ENCODE results near the gene PLD6.
"Not testable (repeated sequence)": the region's sequence is repeated elsewhere in the genome, so short reads cannot be mapped to it uniquely, and the experiment has no call there.

Gene PLD6

DNA sequence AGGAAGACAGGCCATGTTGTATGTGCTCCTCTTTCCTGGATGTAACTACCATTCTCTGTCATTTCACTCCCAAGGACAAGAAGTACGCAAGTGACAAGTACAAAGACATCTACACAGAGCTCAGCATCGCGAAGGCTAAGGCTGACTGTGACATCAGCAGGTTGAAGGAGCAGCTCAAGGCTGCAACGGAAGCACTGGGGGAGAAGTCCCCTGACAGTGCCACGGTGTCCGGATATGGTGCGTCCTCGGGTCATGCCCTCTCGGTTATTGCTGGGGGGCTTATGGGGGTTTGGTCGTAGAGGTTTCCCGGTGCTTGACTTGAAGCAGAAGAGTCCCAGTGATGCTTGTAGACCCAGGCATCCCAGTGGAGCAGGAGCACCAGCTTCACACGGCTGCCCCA, 29.0 kb downstream of the PLD6 start:
- DNase-seq (ENCODE audit: low read depth in 1 of 2, low spot score in 1 of 2) = no peak

DNA sequence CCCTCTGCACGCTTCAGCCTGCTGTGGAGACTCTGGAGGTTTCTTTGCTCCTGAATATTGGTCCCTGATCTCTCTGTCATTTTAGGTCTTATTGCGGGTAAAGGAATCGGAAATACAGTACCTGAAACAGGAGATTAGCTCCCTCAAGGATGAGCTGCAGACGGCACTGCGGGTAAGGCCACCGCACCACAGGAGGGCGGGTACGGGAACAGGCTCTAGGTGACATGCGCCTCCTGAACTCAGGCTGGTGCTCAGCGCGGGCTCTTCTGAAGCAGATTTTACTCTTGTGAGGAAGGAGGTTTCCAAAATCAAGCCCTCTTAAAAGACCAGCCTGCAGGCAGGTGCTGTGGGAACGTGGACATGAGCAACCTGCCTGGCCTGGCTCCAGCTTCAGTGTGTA, 29.8 kb downstream of the PLD6 start:
- DNase-seq (ENCODE audit: low read depth in 1 of 2, low spot score in 1 of 2) = no peak

DNA sequence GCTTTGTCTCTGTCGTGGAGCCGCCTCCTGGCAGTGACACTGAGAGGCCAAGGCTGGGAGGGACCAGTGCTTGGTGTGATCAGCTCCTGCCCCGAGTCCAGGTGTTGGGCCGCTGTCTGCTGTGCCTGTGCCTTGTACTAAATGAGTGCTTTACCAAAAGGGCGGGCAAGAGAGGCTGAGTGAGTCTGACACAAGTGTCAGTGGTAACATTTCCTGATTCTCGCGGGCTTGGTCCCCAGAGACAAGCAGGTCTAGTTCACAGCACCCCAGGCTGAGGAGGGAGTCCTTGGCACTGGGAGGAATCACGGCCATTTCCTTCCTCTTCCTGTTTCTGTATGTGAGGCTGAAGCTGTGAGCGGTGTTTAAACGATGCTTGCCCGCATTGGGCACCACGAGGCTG, 30.2 kb downstream of the PLD6 start:
- no peak for DNase-seq (ENCODE audit: low read depth in 1 of 2, low spot score in 1 of 2)

DNA sequence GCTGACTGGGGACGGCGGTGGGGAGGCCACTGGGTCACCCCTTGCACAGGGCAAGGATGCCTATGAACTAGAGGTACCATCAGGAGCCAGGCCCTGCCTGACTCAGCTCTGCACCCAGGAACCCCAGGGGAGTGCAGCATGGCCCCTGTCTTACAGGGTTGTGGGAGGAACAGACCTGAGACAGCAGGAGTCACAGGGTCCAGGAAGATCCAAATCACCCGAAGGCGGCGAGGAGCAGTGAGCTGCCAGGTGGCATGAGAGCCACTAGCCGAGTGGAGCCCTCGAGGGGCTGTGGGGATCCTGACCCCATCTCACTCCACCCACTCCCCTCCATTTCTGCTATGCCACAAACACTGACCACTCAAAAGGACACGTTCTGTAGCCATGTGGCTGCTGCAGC, 30.8 kb downstream of the PLD6 start:
- DNase-seq (ENCODE audit: low read depth in 1 of 2, low spot score in 1 of 2) = no peak

DNA sequence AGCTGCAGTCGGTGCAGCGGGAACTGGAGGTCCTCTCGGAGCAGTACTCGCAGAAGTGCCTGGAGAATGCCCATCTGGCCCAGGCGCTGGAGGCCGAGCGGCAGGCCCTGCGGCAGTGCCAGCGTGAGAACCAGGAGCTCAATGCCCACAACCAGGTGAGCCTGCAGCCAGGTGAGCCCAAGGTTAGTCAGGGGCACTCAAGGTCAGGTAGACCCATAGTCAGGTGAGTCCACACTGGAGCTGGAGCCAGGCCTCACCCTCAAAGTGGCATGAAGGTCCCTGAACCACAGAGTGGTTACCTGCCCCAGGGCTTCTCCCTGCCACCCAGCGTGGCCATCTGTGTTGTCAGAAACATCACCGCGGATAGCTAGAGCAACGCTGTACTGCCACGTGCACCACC, 32.2 kb downstream of the PLD6 start:
- no peak for DNase-seq (ENCODE audit: low read depth in 1 of 2, low spot score in 1 of 2)

DNA sequence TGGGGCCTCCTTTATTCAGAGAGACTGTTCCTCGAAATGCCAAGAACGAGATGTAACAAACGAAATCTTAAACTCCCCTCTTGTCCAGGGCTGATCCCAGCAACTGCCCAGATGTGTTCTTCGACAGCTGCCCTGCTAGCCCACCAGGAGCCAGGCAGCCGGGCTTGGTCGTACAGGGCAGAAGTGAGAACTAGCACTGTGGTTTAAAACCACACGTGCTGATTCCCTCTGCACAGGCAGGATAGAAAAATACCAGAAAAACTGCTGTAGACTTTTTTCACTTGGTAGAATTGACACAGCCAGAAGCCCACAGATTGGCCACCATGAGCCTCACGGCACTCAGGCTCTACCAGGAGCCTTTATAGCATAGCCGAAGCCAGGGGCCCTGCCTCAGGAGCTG, 33.1 kb downstream of the PLD6 start:
- no peak for DNase-seq (ENCODE audit: low read depth in 1 of 2, low spot score in 1 of 2)

DNA sequence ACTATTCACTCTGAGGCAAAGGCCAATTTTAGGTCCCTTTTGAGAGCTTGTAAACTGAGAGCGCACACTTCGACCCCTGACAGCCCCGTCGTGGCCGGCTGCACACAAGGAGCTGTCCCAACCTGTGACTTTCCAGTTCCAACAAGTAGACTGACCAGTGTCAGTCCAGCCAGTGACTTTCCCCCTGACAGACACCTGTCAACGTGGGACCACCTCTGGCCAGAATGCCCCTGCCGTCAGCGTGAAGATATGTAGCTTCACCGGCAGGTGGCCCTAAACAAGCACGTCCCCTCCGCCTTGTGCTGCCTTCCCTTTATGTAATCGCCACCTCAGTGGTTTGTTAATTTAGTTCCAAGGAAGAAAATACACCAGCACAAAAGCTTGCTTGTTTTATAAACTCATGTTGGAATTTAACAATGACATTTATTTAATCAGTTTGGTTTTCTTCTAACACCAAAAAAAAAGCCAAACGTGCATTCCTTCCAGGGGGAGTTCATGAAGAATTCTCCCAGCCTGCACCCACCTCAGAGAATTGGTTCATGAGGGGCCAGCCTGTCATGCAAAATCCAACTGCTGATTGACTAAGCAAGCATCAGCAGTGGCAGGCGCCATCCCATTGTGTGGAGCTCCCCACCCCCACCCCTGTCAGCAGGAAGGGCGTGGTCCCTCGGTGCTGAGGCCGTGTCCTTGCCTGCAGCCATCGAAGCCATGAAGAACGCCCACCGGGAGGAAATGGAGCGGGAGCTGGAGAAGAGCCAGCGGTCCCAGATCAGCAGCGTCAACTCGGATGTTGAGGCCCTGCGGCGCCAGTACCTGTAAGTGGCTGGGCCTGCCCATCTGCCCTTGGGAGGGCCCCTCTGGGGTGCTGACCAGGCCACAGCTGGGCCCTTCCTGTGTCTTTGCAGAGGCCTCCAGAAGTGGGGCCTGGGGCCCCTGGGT, 33.9 kb downstream of the PLD6 start:
- no peak for DNase-seq (ENCODE audit: low read depth in 1 of 2, low spot score in 1 of 2)

DNA sequence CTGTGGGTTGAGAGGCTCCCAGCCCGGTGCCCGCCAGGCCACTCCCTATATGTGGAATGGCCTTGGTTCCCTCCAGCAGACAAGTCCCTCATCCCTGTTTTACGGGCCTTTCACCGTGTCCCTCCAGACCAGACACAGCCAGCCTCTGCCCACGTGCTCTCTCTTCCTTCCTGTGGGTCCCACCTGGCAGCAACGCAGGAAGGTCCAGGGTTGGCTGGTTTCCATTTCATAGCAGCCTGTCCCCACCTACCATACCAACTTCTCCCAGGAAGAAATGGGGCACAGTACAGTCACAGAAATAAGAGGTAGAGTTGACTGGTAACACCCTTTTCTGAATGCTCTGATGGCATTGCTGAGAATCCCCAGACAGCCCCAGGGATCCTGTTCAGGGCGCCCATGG, 34.9 kb downstream of the PLD6 start:
- DNase-seq (ENCODE audit: low read depth in 1 of 2, low spot score in 1 of 2) = no peak

DNA sequence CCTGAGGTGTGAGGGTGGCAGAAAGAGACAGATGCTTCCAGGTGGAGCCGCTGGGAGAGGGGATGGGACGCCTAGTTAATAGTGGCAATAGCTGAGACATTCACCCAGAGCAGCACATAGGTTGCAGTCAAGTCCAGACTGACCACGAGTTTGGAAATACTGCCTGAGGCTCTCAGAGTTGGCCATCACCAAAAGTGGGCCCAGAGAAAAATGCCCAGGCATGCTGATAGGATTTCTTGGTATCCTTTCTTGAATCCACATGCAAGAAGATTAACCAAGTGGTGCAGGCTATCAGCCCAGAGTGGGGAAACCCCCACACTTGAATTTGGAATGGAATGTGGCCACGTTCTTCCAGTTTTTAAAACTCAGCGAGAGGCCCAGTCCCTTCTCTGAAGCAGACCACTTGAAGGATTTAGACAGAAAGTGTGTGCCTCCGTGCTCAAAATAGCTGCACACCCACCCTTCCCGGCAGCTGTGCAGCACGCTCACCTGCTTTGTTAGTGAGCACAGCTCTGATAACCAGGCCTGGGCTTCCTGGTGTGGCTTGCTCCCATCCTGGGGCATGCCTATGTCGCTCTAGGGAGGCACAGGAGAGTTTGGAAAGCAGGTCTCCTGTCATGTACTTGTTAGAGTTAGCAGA, 35.7 kb downstream of the PLD6 start:
- DNase-seq (ENCODE audit: low read depth in 1 of 2, low spot score in 1 of 2) = no peak

DNA sequence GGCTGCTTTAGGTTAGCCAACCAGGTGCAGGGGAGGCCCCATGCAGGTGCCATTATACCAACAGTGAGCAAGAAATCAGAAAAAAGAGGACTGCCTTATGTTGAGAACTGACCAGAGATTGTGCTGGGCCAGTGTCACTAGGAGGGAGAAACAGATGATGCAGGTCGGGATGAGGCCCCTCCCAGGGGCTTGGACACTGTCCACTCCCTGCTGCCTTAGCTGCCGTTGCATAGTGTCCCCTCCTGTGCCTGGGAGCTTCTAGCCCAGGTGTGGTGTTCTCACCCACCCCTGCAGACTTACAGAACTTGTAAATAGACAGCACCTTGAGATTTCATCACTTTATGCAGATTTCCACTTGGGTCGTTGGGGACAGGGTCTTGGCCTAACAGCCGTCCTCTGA, 36.7 kb downstream of the PLD6 start:
- DNase-seq (ENCODE audit: low read depth in 1 of 2, low spot score in 1 of 2) = no peak

DNA sequence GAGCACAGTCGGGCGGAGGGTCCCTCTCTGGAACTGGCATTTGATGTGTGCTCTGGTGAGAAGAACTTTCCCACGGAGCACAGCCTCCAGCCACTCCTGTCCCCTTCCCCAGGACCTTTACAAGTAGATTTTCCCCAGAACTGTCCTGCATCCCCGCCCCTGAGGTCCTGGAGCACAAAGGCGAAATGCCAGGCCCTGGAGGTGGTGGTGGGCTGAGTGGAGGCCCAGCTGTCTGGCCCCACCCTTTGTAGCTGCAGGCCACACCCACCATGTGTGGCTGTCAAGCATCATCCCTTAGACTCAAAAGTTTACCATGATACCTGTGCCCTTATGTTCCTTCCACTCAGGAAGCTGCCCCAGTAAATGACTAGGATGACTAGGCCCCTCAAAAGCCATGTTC, 37.7 kb downstream of the PLD6 start:
- DNase-seq (ENCODE audit: low read depth in 1 of 2, low spot score in 1 of 2) = no peak

DNA sequence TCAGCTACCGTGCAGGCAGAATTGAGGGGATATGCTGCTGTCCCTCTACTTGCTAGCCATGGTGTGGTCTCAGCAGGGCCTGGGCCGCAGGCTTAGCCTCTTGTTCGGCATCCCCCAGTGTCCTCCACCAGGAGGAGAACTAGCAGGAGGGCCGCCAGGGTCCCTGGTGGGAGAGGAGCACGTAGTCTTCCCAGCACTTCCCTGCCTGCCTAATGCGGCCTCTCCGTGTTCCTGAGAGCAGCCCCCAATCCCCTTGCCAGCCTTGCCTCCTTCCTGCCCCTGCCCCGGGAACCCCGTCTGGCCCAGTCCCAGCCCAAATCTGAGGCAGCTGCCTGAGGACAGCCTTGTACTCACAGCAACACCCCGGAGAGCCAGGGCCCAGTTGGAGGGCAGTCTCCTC, 38.1 kb downstream of the PLD6 start:
- DNase-seq (ENCODE audit: low read depth in 1 of 2, low spot score in 1 of 2) = no peak

DNA sequence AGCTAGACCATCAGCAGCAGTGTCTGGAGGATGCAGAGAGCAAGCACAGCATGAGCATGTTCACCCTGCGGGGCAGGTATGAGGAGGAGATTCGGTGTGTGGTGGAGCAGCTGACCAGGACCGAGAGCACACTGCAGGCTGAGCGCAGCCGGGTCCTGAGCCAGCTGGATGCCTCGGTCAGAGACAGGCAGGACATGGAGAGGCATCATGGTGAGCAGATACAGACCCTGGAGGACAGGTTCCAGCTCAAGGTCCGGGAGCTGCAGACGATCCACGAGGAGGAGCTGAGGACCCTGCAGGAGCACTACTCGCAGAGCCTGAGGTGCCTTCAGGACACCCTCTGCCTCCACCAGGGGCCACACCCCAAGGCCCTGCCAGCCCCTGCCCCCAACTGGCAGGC, 38.8 kb downstream of the PLD6 start:
- no peak for DNase-seq (ENCODE audit: low read depth in 1 of 2, low spot score in 1 of 2)

DNA sequence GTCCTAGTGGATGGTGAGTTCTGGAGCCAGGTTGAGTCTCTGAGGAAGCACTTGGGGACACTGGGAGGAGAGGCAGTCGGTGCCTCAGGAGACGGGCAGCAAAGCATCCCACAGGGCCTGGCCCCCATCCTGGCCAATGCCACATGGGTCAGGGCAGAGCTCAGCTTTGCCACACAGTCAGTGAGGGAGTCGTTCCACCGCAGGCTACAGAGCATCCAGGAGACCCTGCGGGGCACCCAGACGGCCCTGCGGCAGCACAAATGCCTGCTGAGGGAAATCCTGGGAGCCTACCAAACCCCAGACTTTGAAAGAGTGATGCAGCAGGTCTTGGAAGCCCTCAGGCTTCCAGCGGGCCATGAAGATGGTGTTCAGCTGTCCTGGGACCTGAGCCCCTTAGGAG, 39.7 kb downstream of the PLD6 start:
- no peak for DNase-seq (ENCODE audit: low read depth in 1 of 2, low spot score in 1 of 2)

DNA sequence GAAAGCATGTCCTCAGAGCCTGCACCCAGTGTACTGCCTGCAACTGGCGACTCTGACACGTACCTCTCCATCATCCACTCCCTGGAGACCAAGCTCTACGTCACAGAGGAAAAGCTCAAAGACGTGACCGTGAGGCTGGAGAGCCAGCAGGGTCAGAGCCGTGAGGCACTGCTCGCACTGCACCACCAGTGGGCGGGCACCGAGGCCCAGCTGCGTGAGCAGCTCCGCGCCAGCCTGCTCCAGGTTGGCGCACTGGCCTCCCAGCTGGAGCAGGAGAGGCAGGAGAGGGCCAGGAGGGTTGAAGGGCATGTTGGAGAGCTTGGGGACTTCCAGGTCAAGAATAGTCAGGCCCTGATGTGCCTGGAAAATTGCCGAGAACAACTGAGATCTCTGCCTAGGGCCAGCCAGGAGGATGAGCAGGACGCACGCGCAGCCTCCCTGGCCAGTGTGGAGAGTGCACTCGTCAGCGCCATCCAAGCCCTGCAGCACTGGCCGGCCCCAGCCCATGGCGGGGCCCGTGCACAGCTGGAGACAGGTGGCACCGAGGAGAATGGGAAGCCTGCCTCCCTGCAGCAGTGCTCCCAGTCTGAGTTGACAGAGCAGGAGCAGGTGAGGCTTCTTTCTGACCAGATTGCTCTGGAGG, 40.3 kb downstream of the PLD6 start:
- no peak for DNase-seq (ENCODE audit: low read depth in 1 of 2, low spot score in 1 of 2)

DNA sequence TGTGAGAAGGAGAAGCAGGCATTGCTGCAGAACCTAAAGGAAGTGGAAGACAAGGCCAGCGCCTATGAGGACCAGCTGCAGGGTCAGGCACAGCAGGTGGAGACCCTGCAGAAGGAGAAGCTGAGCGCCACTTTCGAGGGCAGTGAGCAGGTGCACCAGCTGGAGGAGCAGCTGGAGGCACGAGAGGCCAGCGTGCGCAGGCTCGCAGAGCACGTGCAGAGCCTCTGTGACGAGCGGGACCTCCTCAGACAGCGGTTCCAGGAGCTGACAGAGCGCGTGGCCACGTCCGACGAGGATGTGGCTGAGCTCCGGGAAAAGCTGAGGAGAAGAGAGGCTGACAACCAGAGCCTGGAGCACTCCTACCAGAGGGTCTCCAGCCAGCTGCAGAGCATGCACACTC, 41.5 kb downstream of the PLD6 start:
- no peak for DNase-seq (ENCODE audit: low read depth in 1 of 2, low spot score in 1 of 2)

DNA sequence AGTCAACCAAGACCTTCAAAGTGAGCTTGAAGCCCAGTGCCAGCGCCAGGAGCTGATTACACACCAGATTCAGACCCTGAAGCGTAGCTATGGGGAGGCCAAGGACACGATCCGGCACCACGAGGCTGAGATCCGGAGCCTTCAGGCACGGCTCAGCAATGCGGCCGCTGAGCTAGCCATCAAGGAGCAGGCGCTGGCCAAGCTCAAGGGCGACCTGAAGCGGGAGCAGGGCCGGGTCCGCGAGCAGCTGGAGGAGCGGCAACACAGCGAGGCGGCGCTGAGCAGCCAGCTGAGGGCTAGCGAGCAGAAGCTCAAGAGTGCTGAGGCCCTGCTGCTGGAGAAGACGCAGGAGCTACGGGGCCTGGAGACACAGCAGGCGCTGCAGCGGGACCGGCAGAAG, 42.0 kb downstream of the PLD6 start:
- no peak for DNase-seq (ENCODE audit: low read depth in 1 of 2, low spot score in 1 of 2)

DNA sequence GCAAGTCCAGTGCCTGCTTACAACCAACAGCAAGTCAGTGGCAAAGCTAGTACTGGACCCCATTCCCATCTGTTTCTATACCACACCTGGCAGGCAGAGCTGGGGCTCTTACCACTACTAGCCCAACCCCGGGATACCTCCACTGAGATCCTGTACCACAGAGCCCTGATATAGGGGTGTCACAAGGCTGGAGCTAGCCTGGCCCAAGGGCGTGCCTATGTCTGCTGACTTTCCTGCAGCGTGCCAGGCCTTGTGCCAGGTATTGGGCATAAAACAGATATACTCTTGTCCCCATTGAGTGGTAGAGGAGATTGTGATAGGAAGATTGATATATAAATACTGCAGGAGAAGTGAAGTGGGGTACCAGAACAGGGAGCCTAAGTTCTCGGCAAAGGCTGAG, 44.4 kb downstream of the PLD6 start:
- DNase-seq (ENCODE audit: low read depth in 1 of 2, low spot score in 1 of 2) = no peak

DNA sequence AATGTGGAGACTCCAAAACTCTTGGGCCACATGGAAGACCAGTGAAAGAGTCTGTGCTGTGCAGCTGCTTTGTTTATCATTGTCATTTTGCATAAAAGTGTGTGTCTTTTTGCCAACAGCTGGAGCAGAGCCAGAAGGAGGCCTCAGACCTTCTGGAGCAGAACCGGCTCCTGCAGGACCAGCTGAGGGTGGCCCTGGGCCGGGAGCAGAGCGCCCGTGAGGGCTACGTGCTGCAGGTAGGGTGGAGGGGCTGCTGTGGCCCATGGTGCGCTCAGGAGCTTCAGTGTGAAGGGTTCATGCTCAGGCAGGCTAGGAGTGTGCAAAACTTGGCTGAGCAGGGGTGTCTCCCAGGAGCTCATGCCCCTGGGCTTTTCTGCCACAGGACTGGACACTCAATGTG, 45.0 kb downstream of the PLD6 start:
- no peak for DNase-seq (ENCODE audit: low read depth in 1 of 2, low spot score in 1 of 2)

DNA sequence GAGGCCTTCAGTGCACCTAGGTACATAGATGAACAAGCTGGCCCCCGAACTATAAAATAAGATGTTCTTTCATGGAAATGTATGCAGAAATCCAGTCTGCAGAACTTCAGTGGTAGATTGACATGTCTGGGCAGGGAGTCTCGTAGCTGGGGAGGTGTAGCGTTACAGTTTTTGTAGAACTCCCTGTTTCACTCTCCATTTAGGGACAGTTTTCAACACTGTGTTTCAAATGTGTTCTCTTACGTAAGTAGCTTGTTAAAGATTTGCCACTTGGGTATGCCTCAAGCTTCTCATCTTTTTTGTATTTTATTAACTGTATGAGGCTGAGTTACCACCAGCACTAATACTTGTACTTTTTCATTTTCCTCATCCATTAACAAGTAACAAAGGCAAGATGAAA, 46.6 kb downstream of the PLD6 start:
- DNase-seq (ENCODE audit: low read depth in 1 of 2, low spot score in 1 of 2) = no peak

DNA sequence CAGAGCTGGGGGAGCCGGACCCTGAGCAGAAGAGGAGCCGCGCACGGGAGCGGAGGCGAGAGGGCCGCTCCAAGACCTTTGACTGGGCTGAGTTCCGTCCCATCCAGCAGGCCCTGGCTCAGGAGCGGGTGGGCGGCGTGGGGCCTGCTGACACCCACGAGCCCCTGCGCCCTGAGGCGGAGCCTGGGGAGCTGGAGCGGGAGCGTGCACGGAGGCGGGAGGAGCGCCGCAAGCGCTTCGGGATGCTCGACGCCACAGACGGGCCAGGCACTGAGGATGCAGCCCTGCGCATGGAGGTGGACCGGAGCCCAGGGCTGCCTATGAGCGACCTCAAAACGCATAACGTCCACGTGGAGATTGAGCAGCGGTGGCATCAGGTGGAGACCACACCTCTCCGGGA, 47.6 kb downstream of the PLD6 start:
- DNase-seq (ENCODE audit: low read depth in 1 of 2, low spot score in 1 of 2) = not testable (repeated sequence)

DNA sequence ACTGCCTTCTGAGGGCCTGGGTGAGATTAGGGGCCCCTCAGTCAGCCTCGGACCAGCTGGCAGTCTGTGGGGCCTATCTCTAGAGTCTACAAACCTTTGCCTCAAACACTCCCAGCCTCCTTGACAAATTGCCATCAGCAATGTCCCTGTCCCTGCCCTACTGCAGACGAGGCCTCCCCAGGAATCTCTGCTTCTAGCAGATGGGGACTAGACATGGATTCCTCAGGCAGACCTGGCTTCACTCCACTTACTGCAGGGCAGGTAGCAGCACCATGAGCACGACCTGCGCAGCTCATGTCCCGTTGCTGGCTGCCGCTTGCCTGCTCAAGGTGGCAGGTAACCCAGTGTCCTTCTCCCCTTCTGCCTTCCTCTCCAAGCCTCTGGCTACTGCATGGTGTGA, 49.1 kb downstream of the PLD6 start:
- DNase-seq (ENCODE audit: low read depth in 1 of 2, low spot score in 1 of 2) = no peak
